Fibroblast of mammary gland (primary cell): Measurements from ENCODE around the gene GNAZ.

Source experiments
- DNase-seq: peaks from one replicate; pipeline ENCODE4 v3.0.0-alpha.2; 2010; ENCODE audit warnings: low read depth
- H3K4me3 ChIP-seq: 2 replicates; pipeline ENCODE4 v1.5.1; 2011; ENCODE audit warnings: low read depth, mild to moderate bottlenecking, low read length, moderate library complexity; ENCODE audit not compliant: control insufficient read depth
- CTCF ChIP-seq: conservative IDR thresholded peaks from 2 replicates; pipeline ENCODE4 v1.5.1; 2011; ENCODE audit warnings: low read depth, low read length, inconsistent platforms; ENCODE audit not compliant: control insufficient read depth, insufficient read depth

Gene GNAZ

DNA sequence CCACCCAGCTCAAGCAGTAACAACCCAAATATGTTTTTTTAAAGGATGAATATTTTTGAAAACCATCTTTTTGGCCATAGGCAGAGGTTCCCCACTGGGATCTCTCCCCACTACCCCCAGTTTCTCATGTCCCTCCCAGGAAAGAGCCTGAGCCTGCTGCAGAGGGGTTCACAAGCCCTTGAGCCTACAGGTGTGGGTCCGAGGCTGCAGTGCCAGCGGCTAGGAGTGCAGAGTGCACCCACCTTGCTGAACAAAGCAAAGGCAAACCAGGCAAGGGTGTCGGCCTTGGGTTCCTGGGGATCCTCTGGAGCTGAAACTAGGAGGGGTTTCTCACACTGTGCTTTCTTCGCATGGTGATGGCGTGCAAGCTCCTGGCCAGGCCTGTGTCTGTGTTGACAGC is 35.0 kb downstream of the GNAZ start:
- no peak overlapping the region for H3K4me3 ChIP-seq
- TF ChIP-seq CTCF = no peak
- no peak for DNase-seq

DNA sequence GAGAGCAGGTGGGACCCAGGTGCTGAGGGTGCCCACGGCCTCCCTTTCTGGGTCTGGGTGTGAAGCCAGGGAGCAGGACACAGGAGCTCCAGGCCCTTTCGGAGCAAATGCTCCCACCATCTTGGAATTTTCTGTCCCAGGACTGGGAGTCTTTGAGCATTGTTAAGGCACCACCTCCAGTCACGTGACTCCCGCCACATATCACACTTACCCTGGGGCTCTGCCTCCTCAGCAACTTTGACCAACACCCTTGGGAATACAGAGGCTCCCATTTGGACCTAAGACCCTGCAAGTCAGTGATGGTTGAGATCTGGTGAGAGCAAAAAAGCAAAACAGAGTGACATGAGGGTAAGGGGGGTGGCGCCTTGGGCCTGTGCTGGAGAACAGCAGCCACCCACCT is 35.6 kb downstream of the GNAZ start:
- no peak for DNase-seq
- no peak for TF ChIP-seq CTCF

GRCh38 chr22:23106344-23106743 is 36.0 kb downstream of the GNAZ start:
- H3K4me3 ChIP-seq = no peak overlapping the region
- no peak for TF ChIP-seq CTCF
- DNase-seq = no peak

More for the DNA sequence above, 35.6 kb downstream of the GNAZ start:
- no peak overlapping the region for H3K4me3 ChIP-seq

DNA sequence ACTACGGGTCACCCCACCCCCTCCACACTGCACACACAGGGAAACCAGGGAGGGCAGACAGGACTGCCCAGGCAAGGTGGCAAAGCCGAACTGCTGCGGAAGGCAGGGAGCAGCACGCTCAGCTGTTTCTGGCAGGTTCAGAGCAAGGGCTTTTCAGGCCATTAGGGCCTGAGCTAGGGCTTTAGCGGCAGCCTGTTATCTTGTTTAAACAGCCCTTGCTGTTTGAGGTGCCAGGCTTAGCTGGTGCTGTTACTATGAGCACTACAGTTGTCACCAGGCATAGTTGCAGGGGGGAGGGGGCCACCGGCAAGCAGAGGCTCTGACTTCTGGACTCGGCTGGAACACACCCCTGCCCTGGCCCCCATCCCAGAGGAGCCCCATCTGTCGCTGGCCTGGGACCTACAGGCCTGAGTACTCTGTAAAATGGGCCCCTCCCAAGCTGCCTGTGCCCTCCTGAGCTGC is 36.6 kb downstream of the GNAZ start:
- no peak for TF ChIP-seq CTCF
- no peak overlapping the region for H3K4me3 ChIP-seq
- DNase-seq = no peak

GRCh38 chr22:23107487-23108248 is 37.3 kb downstream of the GNAZ start:
- no peak for DNase-seq
- no peak overlapping the region for H3K4me3 ChIP-seq
- no peak for TF ChIP-seq CTCF

DNA sequence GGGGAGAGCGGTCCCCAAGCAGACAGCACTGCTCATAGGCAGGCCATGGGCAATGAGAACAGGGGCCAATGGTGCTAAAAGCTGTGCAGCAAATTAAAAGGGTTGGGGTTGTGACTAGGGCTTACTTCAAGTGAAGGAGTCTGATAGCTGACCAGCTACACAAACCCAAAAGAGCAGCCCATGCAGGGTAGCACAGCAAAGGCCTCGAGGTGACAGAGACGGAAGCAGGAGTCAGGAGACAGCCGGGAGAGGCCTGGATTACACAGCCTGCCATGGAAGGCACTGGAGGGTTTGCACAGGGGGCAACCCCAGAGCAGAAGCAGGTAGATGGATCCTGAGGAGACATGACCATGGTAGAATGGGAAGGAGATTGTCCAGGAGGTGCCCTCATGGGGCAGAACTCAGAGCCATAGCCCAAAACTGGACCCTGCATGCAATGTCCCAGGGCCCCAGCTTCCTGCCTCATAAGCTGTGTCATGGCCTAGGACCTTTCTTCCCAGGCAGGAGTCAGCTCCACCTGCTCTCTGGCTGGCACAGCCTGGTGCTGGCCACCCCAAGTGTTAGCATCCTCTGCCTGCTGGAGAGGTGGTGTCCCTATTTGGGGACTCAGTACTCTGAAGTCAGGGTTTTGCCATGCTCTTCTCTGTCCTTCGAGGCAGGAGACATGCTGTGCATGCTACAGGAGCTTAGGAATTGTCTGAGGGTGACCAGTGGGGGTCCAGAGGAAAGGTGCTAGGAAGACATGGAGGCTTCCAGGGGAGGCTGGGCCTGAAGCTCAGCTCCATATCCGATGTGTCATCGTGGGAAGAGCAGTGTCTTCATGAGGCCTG is 38.1 kb downstream of the GNAZ start:
- TF ChIP-seq CTCF = no peak
- DNase-seq = no peak
- H3K4me3 ChIP-seq = no peak overlapping the region

- DNase-seq = no peak
- H3K4me3 ChIP-seq = no peak overlapping the region
- no peak for TF ChIP-seq CTCF
These were observed 38.7 kb downstream of the GNAZ start for GRCh38 chr22:23109079-23109347.
